Nephron (organoid): ENCODE results near the gene KLKB1.
"Not testable (repeated sequence)": the region's sequence is repeated elsewhere in the genome, so short reads cannot be mapped to it uniquely, and the experiment has no call there.

Experiments used
- H3K27ac Mint-ChIP-seq, 3 experiments: 2 replicates each; pipeline ENCODE4 v1.8.0; 2020; ENCODE audit warnings: mixed read lengths in 3 of 3, mild to moderate bottlenecking in 2 of 3, moderate library complexity in 1 of 3
- H3K27me3 Mint-ChIP-seq: 2 replicates; pipeline ENCODE4 v1.8.0; 2021; ENCODE audit warnings: low read depth, mild to moderate bottlenecking, moderate library complexity, mixed read lengths
- H3K36me3 Mint-ChIP-seq: 2 replicates; pipeline ENCODE4 v1.8.0; 2020; ENCODE audit warnings: low read depth, mixed read lengths
- H3K4me1 Mint-ChIP-seq: 2 replicates; pipeline ENCODE4 v1.8.0; 2020; ENCODE audit warnings: mixed read lengths
- H3K4me3 Mint-ChIP-seq, 3 experiments: 2 replicates each; pipeline ENCODE4 v1.8.0; 2020; ENCODE audit warnings: mild to moderate bottlenecking in 3 of 3, mixed read lengths in 3 of 3, moderate library complexity in 2 of 3
- H3K9me3 Mint-ChIP-seq: 2 replicates; pipeline ENCODE4 v1.8.0; 2020; ENCODE audit warnings: mixed read lengths
- CTCF ChIP-seq, 3 experiments: fragments of 200-600 bp; sonication (generic); IDR thresholded peaks; one replicate each; pipeline ENCODE4 v1.5.0; 2021; ENCODE audit warnings: antibody characterized with exemption in 3 of 3; ENCODE audit not compliant: unreplicated experiment in 3 of 3

KLKB1 gene

GRCh38 chr4:186255122-186255521 is 27.8 kb downstream of the KLKB1 start:
- Mint-ChIP-seq H3K4me3 (no peak overlapping the region), H3K9me3 (no peaks in the 10 kb centered on the region), H3K4me1 (no peaks in the 10 kb centered on the region), H3K36me3 (no peaks in the 10 kb centered on the region), H3K27ac (no peak overlapping the region), H3K27me3 (peaks cover 9% of the 10 kb centered on the region)
- no peak for TF ChIP-seq CTCF (IDR thresholded peaks at IDR 0.05; ENCODE audit: unreplicated experiment in 3 of 3)

GRCh38 chr4:186258216-186258811 is 31.0 kb downstream of the KLKB1 start:
- Mint-ChIP-seq H3K9me3 (no peaks in the 10 kb centered on the region), H3K27me3 (peaks cover 4% of the 10 kb centered on the region), H3K4me1 (no peaks in the 10 kb centered on the region), H3K4me3 (no peak overlapping the region), H3K27ac (no peak overlapping the region), H3K36me3 (no peaks in the 10 kb centered on the region)
- TF ChIP-seq CTCF (IDR thresholded peaks at IDR 0.05; ENCODE audit: unreplicated experiment in 3 of 3) = no peak

GRCh38 chr4:186260117-186260503 is 32.8 kb downstream of the KLKB1 start:
- Mint-ChIP-seq H3K27ac (no peak overlapping the region), H3K4me3 (no peak overlapping the region), H3K36me3 (no peaks in the 10 kb centered on the region), H3K27me3 (peaks cover 4% of the 10 kb centered on the region), H3K4me1 (peaks cover 6% of the 10 kb centered on the region), H3K9me3 (no peaks in the 10 kb centered on the region)
- no peak for TF ChIP-seq CTCF (IDR thresholded peaks at IDR 0.05; ENCODE audit: unreplicated experiment in 3 of 3)

DNA sequence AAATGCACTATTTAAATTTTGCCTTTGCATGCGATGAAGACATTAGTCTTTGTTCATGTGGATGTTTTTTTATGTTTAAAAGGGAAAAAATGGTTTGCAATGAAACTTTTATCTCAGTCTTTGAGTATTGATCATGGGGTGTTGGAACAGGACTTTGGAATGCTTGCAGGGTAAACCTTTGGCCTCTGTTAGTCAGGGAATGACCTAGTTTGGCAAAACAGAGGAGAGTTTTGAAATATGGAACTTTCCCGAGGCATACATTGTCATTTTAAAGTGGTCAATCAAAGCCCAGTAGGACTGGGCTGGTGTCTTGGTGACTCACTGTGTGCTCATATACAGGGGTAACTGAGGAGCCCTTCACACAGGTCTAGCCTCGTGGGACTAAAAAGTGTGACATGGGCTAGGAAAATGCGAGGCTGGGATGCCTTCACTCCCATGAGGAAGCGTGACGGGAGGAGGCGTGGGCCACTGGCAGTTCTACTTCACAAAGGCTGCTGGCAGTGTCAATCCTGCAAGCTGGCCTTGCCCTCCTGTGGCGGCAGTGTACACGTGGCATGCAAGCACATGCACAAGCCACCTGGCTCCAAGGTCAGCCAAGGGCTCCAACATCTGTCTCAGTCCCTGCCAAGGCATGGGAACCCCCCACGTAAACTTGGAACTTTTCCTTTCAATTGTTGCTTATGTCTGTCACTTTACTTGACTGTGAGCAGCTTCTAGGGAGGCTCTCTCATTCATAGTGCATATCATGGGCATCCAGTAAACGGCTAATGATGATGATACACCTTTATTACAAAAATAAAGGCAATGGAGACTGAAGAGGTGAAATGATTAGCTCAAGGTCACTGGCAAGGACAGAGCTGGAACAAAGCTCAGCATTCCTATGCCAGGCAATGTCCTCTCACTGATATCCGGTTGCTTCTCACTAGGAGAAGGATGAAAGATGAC is 33.5 kb downstream of the KLKB1 start:
- Mint-ChIP-seq H3K4me3 (no peak overlapping the region), H3K27ac (no peak overlapping the region), H3K9me3 (no peaks in the 10 kb centered on the region), H3K36me3 (no peaks in the 10 kb centered on the region), H3K27me3 (peaks cover 4% of the 10 kb centered on the region), H3K4me1 (peaks cover 9% of the 10 kb centered on the region)
- TF ChIP-seq CTCF (IDR thresholded peaks at IDR 0.05; ENCODE audit: unreplicated experiment in 3 of 3) = no peak

DNA sequence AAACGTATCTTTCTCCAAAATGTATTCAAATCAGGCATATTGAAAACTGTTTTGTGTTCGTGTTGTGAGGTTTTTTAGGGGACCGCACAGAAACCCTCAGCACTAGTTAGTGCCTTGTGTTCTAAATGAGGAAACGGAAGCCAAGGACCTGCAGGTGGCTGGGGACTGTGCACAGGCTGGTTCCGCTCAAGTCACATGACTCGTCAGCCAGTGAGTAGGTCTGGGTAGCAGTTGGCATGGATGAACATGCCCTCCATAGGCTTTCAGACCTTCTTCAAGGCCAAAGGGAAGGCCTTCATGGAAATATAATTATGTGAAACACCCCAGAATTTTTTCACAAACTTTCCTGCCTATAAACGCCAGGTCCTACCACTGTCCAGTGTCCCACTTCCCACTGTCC is 37.4 kb downstream of the KLKB1 start:
- Mint-ChIP-seq H3K27me3 (no peaks in the 10 kb centered on the region), H3K9me3 (no peaks in the 10 kb centered on the region), H3K4me1 (peaks cover 24% of the 10 kb centered on the region), H3K36me3 (no peaks in the 10 kb centered on the region), H3K4me3 (no peak overlapping the region), H3K27ac (peak overlapping the region in 1 of 3 experiments; percentile 91)
- no peak for TF ChIP-seq CTCF (IDR thresholded peaks at IDR 0.05; ENCODE audit: unreplicated experiment in 3 of 3)

DNA sequence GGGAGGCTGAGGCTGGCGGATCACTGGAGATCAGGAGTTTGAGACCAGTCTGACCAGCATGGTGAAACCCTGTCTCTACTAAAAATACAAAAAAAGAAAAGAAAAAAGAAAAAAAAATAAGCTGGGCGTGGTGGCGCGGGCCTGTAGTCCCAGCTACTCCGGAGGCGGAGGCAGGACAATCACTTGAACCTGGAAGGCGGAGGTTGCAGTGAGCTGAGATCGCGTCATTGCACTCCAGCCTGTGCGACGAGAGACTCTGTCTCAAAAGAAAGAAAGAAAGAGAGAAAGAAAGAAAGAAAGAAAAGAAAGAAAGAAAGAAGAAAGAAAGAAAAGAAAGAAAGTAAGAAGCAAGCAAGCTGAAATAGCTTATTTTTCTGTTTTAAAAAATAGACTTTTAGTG is 37.9 kb downstream of the KLKB1 start:
- H3K36me3 Mint-ChIP-seq, H3K27me3 Mint-ChIP-seq, H3K9me3 Mint-ChIP-seq, H3K4me3 Mint-ChIP-seq: not testable (repeated sequence)
- Mint-ChIP-seq H3K27ac (peak overlapping the region in 1 of 3 experiments; percentile 91), H3K4me1 (peaks cover 24% of the 10 kb centered on the region)
